Astrocyte (in vitro differentiated cells and primary cell): ENCODE results near the gene PSMD9. TPM values are rescaled to one million over a fixed set of nuclear protein-coding genes. Genes with fewer than 3 reads are reported as not detected.
A peak's percentile ranks its signal among the peaks of the same experiment; 100 is the strongest.
"Not testable (repeated sequence)": the region's sequence is repeated elsewhere in the genome, so short reads cannot be mapped to it uniquely, and the experiment has no call there.

Experiments used
- DNase-seq: peaks from one replicate; pipeline ENCODE4 v3.0.0-alpha.2; 2010; ENCODE audit warnings: low read depth
- FAIRE-seq: peaks from 2 replicates; lab custom pipeline; 2011; peaks lifted over from hg19 to GRCh38; lab: Jason Lieb, UNC
- H2AFZ ChIP-seq: 2 replicates; pipeline ENCODE4 v1.6.0; 2012; ENCODE audit warnings: low read depth, low read length, inconsistent platforms
- H3K27ac ChIP-seq: 2 replicates; pipeline ENCODE4 v1.5.1; 2011; ENCODE audit warnings: low read depth, low read length, inconsistent platforms
- H3K27me3 ChIP-seq: 2 replicates; pipeline ENCODE4 v1.6.0; 2011; ENCODE audit warnings: low read length, inconsistent platforms; ENCODE audit not compliant: insufficient read depth
- H3K36me3 ChIP-seq: 2 replicates; pipeline ENCODE4 v1.5.1; 2011; ENCODE audit warnings: low read length, inconsistent platforms; ENCODE audit not compliant: insufficient read depth
- H3K4me1 ChIP-seq: 2 replicates; pipeline ENCODE4 v1.5.1; 2011; ENCODE audit warnings: low read length, inconsistent platforms; ENCODE audit not compliant: insufficient read depth
- H3K4me2 ChIP-seq: 2 replicates; pipeline ENCODE4 v1.6.0; 2012; ENCODE audit warnings: low read length, inconsistent platforms
- H3K4me3 ChIP-seq: 2 replicates; pipeline ENCODE4 v1.5.1; 2011; ENCODE audit warnings: low read depth, mild to moderate bottlenecking, low read length, inconsistent platforms; ENCODE audit not compliant: insufficient read depth
- H3K79me2 ChIP-seq: 2 replicates; pipeline ENCODE4 v1.6.0; 2012; ENCODE audit warnings: mild to moderate bottlenecking, low read length, inconsistent platforms; ENCODE audit not compliant: insufficient read depth
- H3K9ac ChIP-seq: 2 replicates; pipeline ENCODE4 v1.6.0; 2012; ENCODE audit warnings: mild to moderate bottlenecking, low read length, inconsistent platforms
- H3K9me3 ChIP-seq: 2 replicates; pipeline ENCODE4 v1.5.1; 2012; ENCODE audit warnings: low read depth, mild to moderate bottlenecking, low read length, inconsistent platforms; ENCODE audit not compliant: insufficient read depth
- H4K20me1 ChIP-seq: 2 replicates; pipeline ENCODE4 v1.6.0; 2012; ENCODE audit warnings: low read length, inconsistent platforms; ENCODE audit not compliant: insufficient read depth
- H3K27ac Mint-ChIP-seq: one replicate; pipeline ENCODE4 v1.8.0; 2021; ENCODE audit warnings: mild to moderate bottlenecking, mixed read lengths; ENCODE audit not compliant: unreplicated experiment
- H3K27me3 Mint-ChIP-seq: one replicate; pipeline ENCODE4 v1.8.0; 2021; ENCODE audit warnings: low read depth, mixed read lengths; ENCODE audit not compliant: unreplicated experiment
- H3K36me3 Mint-ChIP-seq: one replicate; pipeline ENCODE4 v1.8.0; 2021; ENCODE audit warnings: low read depth, mixed read lengths; ENCODE audit not compliant: unreplicated experiment
- H3K4me1 Mint-ChIP-seq: one replicate; pipeline ENCODE4 v1.8.0; 2021; ENCODE audit warnings: low read depth, mixed read lengths; ENCODE audit not compliant: unreplicated experiment
- H3K4me3 Mint-ChIP-seq: one replicate; pipeline ENCODE4 v1.8.0; 2021; ENCODE audit warnings: mild to moderate bottlenecking, moderate library complexity, mixed read lengths; ENCODE audit not compliant: unreplicated experiment
- H3K9me3 Mint-ChIP-seq: one replicate; pipeline ENCODE4 v1.8.0; 2021; ENCODE audit warnings: mild to moderate bottlenecking, mixed read lengths; ENCODE audit not compliant: unreplicated experiment
- EZH2 ChIP-seq: IDR thresholded peaks from 2 replicates; pipeline ENCODE4 v1.6.1; 2012; ENCODE audit warnings: mild to moderate bottlenecking, low read length, inconsistent platforms; ENCODE audit not compliant: insufficient read depth
- total RNA-seq: library from RNA; stranded (reverse); gene quantifications from 2 replicates; pipeline ENCODE4 v1.2.1, GENCODE V29; 2021
- TF ChIP-seq, protein P1 (sequence below): IDR thresholded peaks from 2 replicates; pipeline ENCODE4 v1.5.1; 2011; ENCODE audit warnings: low read depth, mild to moderate bottlenecking, inconsistent platforms, low read length, moderate library complexity; ENCODE audit not compliant: insufficient read depth

The PSMD9 gene
- total RNA-seq, 1 donor from 2014 or later = 63.4 TPM

GRCh38 chr12:121927813-121928212, 39.2 kb downstream of the PSMD9 start:
- H3K4me2 ChIP-seq = peak overlapping the region; percentile 40
- H3K27me3 ChIP-seq = no peaks in the 10 kb centered on the region
- H3K79me2 ChIP-seq = no peaks in the 10 kb centered on the region
- H3K9me3 ChIP-seq = no peaks in the 10 kb centered on the region
- H3K9ac ChIP-seq = no peak overlapping the region
- Mint-ChIP-seq H3K27ac (no peak overlapping the region), H3K36me3 (peaks cover 18% of the 10 kb centered on the region), H3K4me3 (no peak overlapping the region), H3K9me3 (peaks cover 8% of the 10 kb centered on the region), H3K27me3 (no peaks in the 10 kb centered on the region), H3K4me1 (peaks cover 20% of the 10 kb centered on the region)
- H3K4me3 ChIP-seq = no peak overlapping the region
- H3K4me1 ChIP-seq = peaks cover 21% of the 10 kb centered on the region
- H3K36me3 ChIP-seq = no peaks in the 10 kb centered on the region
- no peaks in the 10 kb centered on the region for H4K20me1 ChIP-seq
- no peak for TF ChIP-seq EZH2
- TF ChIP-seq, protein P1, sequence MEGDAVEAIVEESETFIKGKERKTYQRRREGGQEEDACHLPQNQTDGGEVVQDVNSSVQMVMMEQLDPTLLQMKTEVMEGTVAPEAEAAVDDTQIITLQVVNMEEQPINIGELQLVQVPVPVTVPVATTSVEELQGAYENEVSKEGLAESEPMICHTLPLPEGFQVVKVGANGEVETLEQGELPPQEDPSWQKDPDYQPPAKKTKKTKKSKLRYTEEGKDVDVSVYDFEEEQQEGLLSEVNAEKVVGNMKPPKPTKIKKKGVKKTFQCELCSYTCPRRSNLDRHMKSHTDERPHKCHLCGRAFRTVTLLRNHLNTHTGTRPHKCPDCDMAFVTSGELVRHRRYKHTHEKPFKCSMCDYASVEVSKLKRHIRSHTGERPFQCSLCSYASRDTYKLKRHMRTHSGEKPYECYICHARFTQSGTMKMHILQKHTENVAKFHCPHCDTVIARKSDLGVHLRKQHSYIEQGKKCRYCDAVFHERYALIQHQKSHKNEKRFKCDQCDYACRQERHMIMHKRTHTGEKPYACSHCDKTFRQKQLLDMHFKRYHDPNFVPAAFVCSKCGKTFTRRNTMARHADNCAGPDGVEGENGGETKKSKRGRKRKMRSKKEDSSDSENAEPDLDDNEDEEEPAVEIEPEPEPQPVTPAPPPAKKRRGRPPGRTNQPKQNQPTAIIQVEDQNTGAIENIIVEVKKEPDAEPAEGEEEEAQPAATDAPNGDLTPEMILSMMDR = no peak
- H2AFZ ChIP-seq = peak overlapping the region; percentile 33
- FAIRE-seq (no peak), DNase-seq (peak; percentile 27)
- H3K27ac ChIP-seq = peak overlapping the region; percentile 5

GRCh38 chr12:121929545-121929944, 41.0 kb downstream of the PSMD9 start:
- H3K36me3 Mint-ChIP-seq = peaks cover 17% of the 10 kb centered on the region
- FAIRE-seq = not testable (repeated sequence)

DNA sequence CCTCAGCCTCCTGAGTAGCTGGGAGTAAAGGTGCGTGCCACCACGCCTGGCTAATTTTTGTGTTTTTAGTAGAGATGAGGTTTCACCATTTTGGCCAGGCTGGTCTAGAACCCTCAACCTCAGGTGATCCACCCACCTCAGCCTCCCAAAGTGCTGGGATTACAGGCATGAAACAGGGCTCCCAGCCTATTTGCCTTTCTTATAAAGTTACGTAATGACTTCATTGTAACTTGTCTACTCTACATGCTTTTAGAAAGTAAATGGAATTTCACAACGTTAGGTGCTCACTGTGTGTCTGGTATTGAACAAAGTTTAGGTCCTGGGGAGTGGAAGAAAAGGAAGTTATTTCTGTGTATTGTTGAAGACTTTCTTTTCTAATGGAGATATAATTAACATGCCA, 42.3 kb downstream of the PSMD9 start:
- H3K27me3 Mint-ChIP-seq = no peaks in the 10 kb centered on the region
- peaks cover 18% of the 10 kb centered on the region for H3K36me3 Mint-ChIP-seq
- Histone ChIP-seq H2AFZ (no peak overlapping the region), H3K27me3 (no peaks in the 10 kb centered on the region), H4K20me1 (no peaks in the 10 kb centered on the region), H3K4me2 (no peak overlapping the region), H3K79me2 (no peaks in the 10 kb centered on the region), H3K9ac (no peak overlapping the region), H3K27ac (no peak overlapping the region), H3K36me3 (no peaks in the 10 kb centered on the region), H3K9me3 (no peaks in the 10 kb centered on the region), H3K4me1 (peaks cover 18% of the 10 kb centered on the region), H3K4me3 (no peak overlapping the region)
- TF ChIP-seq EZH2 = no peak
- TF ChIP-seq, protein P1 = no peak
- no peak for DNase-seq
- peaks cover 2% of the 10 kb centered on the region for H3K9me3 Mint-ChIP-seq
- no peak overlapping the region for H3K27ac Mint-ChIP-seq
- no peak for FAIRE-seq
- peaks cover 21% of the 10 kb centered on the region for H3K4me1 Mint-ChIP-seq
- H3K4me3 Mint-ChIP-seq = no peak overlapping the region

More at GRCh38 chr12:121929545-121929944, 41.0 kb downstream of the PSMD9 start:
- H4K20me1 ChIP-seq, H3K27me3 ChIP-seq, DNase-seq, H3K9ac ChIP-seq, H3K79me2 ChIP-seq, H3K4me2 ChIP-seq, H3K36me3 ChIP-seq, H3K9me3 Mint-ChIP-seq, H3K9me3 ChIP-seq, H3K27ac ChIP-seq, H3K4me3 ChIP-seq, H3K4me3 Mint-ChIP-seq, H2AFZ ChIP-seq, H3K27ac Mint-ChIP-seq, H3K27me3 Mint-ChIP-seq: not testable (repeated sequence)
- H3K4me1 ChIP-seq = peaks cover 29% of the 10 kb centered on the region
- H3K4me1 Mint-ChIP-seq = peaks cover 31% of the 10 kb centered on the region
